Neural progenitor cell (in vitro differentiated cells): ENCODE measurements around the gene PACRG.

Experiments
- CTCF ChIP-seq: fragments of 200-600 bp; sonication (generic); IDR thresholded peaks from 2 replicates; pipeline ENCODE4 v1.5.1; 2017; ENCODE audit warnings: antibody characterized with exemption, mild to moderate bottlenecking
- EZH2 ChIP-seq: fragments of 200-600 bp; sonication (generic); IDR thresholded peaks from 2 replicates; pipeline ENCODE4 v1.6.1; 2017; ENCODE audit warnings: antibody characterized with exemption, mild to moderate bottlenecking, moderate library complexity

GRCh38 chr6:163169521-163169920 lies 441.7 kb downstream of the PACRG start:
- TF ChIP-seq CTCF, result no peak
- no peak for TF ChIP-seq EZH2
